Fibroblast of skin of left quadriceps (primary cell): ENCODE data around the gene CSRP2.

Source experiments
- DNase-seq, 2 experiments: peaks; one replicate each; pipeline ENCODE4 v3.0.0-alpha.2; 2013; ENCODE audit warnings: low read depth in 2 of 2

Gene CSRP2

GRCh38 chr12:76878899-76879709 lies at the start of gene CSRP2:
TSS of gene CSRP2 (minus strand) at chr12:76879019. CDS start at chr12:76866260, 12,759 bp downstream.
- peak; percentile 83 to 84 for DNase-seq

GRCh38 chr12:76927170-76927784 lies 48.5 kb upstream of the CSRP2 start:
- no peak for DNase-seq

DNA sequence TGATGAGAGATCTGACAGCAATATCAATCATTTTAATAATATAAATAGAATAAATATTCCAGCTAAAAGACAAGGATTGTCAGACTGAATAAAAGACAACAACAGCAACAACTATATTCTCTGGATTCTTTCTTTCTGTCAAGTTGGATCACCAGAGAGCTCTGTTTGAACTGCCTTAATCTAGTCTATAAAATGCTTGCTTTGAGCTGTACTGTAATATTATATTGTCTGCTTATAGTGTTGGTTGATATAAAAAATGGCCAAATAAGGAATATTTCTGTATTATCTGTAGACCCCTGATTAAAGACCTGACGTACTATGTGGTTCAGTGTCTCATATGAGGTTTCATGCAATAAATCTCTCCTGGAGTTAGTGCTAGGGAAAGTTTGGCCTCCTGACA lies 46.3 kb upstream of the CSRP2 start:
- no peak for DNase-seq

DNA sequence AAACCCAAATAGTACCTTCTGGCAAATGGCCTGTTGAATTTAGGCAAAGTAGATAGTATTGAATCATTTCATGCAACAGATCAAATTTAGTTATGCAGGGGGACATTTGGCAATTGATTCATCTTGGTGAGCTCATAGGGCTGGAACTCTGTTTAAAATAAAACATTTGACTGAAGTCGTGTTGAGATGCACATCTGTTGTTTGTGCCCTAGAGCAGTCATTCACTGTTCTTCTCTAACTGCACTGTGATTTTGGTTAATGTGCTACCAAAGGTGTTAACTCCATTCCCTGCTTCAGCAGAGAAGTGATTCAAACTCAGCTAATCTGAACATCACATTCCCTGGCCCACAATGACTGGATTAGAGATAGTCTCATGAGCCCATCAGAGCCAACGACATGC lies 44.0 kb upstream of the CSRP2 start:
- no peak for DNase-seq

GRCh38 chr12:76921891-76922664 lies 43.3 kb upstream of the CSRP2 start:
- DNase-seq, result no peak

GRCh38 chr12:76921100-76921471 lies 42.3 kb upstream of the CSRP2 start:
- no peak for DNase-seq

GRCh38 chr12:76920172-76921099 lies 41.6 kb upstream of the CSRP2 start:
- DNase-seq, result no peak

DNA sequence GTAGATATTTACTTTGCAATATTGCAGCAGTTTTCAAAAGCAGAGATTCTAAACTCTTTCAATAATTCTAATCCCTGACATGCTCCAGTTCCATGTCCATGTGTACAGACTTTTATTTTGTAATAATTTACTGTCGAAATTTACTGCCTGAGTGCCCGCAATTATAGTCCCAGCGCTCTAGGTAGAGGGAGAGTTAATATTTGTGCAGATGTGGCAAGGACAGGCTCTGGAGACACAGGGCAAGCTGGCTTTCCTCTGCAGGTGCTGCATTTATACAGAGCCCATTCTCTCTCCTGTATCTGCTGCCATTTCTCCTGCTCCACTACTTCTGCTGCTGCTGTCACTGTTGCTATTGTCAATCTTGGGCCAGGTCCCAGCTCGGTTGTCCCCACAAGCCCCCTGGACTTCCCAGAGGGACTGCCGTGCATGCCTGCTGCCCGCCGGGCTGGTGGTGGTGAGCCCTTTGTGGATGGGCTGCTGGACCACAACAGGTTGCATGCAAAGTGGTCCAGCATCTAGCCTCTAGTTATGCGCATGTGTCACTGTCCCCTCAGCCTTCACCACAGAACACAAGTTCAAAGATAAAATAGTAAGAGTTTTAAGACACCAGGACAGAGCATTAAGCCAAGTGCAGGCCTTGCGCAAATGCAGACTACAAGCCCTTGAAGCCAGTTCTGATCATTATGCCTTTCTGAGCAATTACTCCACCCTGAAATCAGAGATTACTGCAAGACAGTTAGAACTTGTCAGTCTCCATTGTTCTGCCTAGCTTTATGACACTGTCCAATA lies 40.8 kb upstream of the CSRP2 start:
- no peak for DNase-seq

- DNase-seq, result no peak
Observed at GRCh38 chr12:76916170-76916540, 37.3 kb upstream of the CSRP2 start.

DNA sequence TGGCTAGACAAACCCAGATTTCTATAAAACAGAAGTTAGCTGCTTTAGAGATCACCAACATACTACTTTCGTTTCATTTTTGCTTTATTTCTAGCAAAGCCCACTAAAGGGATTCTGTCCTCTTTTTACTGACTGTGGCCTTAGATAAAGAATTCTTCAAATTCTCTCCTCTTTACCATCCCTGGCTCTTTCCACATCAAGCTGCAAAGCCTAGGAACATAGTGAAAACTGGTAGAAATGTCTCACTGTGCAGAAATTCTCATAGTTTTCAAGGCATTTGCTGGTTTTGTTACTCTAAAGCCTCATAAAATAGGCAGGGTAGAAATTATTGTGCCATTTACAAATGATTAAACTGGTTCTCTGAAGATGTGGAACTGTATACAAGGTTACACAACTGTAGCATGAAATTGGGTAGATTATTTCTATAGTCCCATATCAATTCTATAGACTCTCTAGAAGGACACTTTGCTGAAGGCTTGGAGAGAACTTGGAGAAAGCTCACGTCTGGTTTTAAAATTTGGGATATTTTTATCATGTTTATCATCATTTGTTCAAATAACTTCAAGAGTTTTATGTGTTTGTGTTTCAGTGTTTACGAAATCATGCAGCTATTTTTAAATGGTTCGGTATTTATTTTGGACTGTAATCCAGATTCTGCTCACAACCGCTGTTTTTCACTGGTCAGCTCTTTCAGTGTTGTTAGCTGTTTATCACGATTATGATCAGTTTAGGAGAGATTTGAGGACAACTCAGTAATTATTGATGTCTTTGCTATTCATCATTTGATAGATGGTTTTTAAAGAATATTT lies 36.7 kb upstream of the CSRP2 start:
- no peak for DNase-seq

- no peak for DNase-seq
Observed at GRCh38 chr12:76914102-76914859, 35.5 kb upstream of the CSRP2 start.

DNA sequence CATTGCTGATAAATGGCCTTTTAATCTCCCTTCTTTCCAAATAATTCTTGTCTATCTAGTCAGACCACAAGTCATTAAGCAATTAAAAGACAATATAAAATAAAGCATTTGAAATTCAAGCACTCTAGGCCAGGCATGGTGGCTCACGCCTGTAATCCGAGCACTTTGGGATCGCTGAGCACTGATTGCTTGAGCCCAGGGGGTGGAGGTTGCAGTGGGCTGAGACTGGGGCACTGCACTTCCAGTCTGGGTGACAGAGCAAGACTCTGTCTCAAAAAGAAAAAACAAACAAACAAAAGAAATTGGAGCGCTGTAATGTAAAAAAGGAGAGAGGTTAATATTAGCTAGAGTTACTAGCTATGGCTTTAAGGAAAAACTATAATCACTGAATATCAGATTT lies 30.5 kb upstream of the CSRP2 start:
- DNase-seq, result no peak

DNA sequence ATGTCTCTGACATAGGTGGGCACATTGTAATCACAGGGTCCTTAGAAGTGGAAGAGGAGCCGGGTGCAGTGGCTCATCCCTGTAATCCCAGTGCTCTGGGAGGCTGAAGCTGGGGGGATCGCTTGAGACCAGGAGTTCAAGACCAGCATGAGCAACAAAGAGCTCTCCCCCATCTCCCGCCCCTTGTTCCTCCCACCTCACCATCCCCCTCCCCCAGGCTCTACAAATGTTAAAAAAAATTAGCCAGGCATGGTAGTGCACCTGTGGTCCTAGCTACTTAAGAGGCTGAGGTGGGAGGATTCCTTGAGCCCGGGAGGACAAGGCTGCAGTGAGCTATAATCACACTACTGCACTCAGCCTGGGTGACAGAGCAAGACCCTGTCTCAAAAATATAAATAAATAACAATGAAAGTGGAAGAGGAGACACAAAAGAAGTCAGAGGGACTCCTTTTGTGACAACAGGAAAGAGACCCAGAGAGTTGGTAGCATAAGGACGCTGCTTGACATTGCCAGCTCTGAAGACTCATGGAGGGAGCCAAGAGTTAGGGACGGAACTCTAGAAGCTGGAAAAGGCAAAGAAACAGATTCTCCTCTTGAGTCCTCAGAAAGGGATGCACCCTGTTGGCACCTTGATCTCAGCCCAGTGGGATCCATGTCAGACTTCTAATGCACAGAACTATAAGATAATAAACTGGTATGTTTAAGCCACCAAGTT lies 29.6 kb upstream of the CSRP2 start:
- no peak for DNase-seq

GRCh38 chr12:76901628-76902380 lies 23.0 kb upstream of the CSRP2 start:
- DNase-seq, result no peak

- DNase-seq, result no peak
Observed at GRCh38 chr12:76899522-76899921, 20.7 kb upstream of the CSRP2 start.

- no peak for DNase-seq
Observed at GRCh38 chr12:76898442-76898841, 19.6 kb upstream of the CSRP2 start.

GRCh38 chr12:76896274-76896673 lies 17.5 kb upstream of the CSRP2 start:
- no peak for DNase-seq

- no peak for DNase-seq
Observed at GRCh38 chr12:76895796-76896195, 17.0 kb upstream of the CSRP2 start.
